ENCODE data around the gene NKX3-2. TPM values are rescaled to one million over a fixed set of nuclear protein-coding genes. Genes with fewer than 3 reads are reported as not detected.
A peak's percentile ranks its signal among the peaks of the same experiment; 100 is the strongest.

Gene NKX3-2
- total and polyA plus RNA-seq, 9 donors = 0.10 to 1.4 (median 0.22) TPM; not detected in 1

DNA sequence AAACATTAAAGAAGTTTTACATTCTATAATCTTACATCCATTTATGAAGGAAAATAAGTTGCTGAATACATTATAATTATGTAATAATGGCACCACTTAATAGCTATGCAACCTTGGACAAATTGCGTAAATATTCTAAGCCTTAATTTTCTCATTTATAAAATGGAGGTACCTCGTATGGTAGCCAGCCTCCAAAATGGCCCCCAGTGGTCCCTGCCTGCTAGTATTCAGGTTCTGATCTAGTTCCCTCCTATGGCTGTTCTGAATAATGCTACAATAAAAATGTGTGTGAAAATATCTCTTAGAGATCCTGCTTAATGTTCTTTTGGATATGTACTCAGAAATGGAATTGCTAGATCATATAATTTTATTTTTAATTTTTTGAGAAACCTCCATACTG, 11.0 kb upstream of the NKX3-2 start:
- Histone ChIP-seq H3K27ac (no peak overlapping the region), H3K9me3 (no peaks in the 10 kb centered on the region), H3K36me3 (no peaks in the 10 kb centered on the region), H3K4me3 (no peak overlapping the region), H3K4me1 (ENCODE audit: insufficient read depth) (no peaks in the 10 kb centered on the region), H3K27me3 (no peaks in the 10 kb centered on the region)
- 80 to 85% (median 80%) methylated on average over 2 of the region's 2 CpGs for WGBS, 3 donors
- intact Hi-C loops (cut with DNase I) = no loop called here
- TF ChIP-seq, protein P1, sequence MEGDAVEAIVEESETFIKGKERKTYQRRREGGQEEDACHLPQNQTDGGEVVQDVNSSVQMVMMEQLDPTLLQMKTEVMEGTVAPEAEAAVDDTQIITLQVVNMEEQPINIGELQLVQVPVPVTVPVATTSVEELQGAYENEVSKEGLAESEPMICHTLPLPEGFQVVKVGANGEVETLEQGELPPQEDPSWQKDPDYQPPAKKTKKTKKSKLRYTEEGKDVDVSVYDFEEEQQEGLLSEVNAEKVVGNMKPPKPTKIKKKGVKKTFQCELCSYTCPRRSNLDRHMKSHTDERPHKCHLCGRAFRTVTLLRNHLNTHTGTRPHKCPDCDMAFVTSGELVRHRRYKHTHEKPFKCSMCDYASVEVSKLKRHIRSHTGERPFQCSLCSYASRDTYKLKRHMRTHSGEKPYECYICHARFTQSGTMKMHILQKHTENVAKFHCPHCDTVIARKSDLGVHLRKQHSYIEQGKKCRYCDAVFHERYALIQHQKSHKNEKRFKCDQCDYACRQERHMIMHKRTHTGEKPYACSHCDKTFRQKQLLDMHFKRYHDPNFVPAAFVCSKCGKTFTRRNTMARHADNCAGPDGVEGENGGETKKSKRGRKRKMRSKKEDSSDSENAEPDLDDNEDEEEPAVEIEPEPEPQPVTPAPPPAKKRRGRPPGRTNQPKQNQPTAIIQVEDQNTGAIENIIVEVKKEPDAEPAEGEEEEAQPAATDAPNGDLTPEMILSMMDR (IDR thresholded peaks at IDR 0.05) = no peak
- no peak for TF ChIP-seq POLR2A (IDR thresholded peaks at IDR 0.05)
- no peak for TF ChIP-seq EP300 (IDR thresholded peaks at IDR 0.05)
- no peak for DNase-seq

DNA sequence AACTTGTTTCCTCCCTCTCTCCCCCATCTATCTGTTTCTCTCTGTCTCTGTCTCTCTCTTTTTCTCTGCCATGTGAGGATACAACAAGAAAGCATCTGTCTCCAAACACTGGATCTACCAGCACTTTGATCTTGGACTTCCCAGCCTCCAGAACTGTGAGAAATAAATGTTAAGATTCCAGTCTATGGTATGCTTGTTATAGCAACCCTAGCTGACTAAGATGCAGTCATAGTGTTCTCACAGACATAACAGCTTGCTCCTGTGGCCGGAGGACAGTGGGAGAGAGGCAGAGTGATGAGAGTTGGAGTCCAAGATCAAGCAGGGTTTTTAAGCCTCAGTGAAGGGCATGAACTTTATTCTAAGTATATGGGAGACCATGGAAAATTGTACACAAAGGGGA, 8.8 kb upstream of the NKX3-2 start:
- Histone ChIP-seq H3K36me3 (no peaks in the 10 kb centered on the region), H3K9me3 (no peaks in the 10 kb centered on the region), H3K4me1 (ENCODE audit: insufficient read depth) (no peaks in the 10 kb centered on the region), H3K27me3 (no peaks in the 10 kb centered on the region), H3K27ac (no peak overlapping the region), H3K4me3 (no peak overlapping the region)
- DNase-seq = no peak
- intact Hi-C loops (cut with DNase I) = no loop called here
- WGBS, 3 donors = 65 to 77% (median 65%) methylated on average over 1 of the region's 1 CpG
- TF ChIP-seq POLR2A (IDR thresholded peaks at IDR 0.05) = no peak
- TF ChIP-seq, protein P1 (IDR thresholded peaks at IDR 0.05) = no peak
- no peak for TF ChIP-seq EP300 (IDR thresholded peaks at IDR 0.05)

DNA sequence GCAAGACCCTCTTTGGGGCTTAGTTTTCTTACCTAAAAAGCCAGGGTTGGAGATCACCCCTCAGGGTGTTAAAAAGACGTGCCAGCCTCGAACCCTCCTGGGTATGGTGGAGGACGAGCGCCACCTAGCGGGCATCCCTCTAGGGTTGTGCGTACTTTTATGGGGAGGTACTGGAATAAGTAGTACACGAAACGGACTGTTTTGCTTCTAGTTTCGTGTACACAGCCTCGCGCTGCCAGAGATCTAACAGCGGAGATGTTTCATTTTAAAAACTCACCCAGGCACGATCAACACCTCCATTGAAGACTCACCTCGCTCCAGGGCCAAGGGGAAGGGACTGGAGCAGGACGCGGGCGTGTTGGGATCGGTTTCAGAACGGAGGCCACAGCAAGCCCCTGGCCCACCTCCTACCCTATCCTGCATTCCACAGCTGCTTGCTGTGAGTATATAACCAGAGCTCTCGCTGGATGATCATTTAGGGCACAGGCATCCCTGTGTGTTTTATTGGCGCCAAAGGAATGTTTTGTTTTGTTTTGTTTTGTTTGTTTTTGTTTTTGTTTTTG, 4.8 kb upstream of the NKX3-2 start:
- Histone ChIP-seq H3K36me3 (no peaks in the 10 kb centered on the region), H3K27ac (no peak overlapping the region), H3K9me3 (no peaks in the 10 kb centered on the region), H3K4me3 (peak overlapping the region; percentile 15), H3K27me3 (peaks cover 4% of the 10 kb centered on the region), H3K4me1 (ENCODE audit: insufficient read depth) (peaks cover 3% of the 10 kb centered on the region)
- intact Hi-C loops (cut with DNase I) = loop anchor here in 2 of 4 donors (5.0 to 10.0 kb wide), 2 partner anchors 694 to 697 kb away; no protein-coding TSS in a partner anchor
- 2 to 4% (median 3%) methylated on average over 21 of the region's 21 CpGs for WGBS, 3 donors
- TF ChIP-seq, protein P1 (IDR thresholded peaks at IDR 0.05) = peak; percentile 18 to 45 (median 42)
- no peak for TF ChIP-seq POLR2A (IDR thresholded peaks at IDR 0.05)
- DNase-seq = peak; percentile 61 to 82 (median 72)

DNA sequence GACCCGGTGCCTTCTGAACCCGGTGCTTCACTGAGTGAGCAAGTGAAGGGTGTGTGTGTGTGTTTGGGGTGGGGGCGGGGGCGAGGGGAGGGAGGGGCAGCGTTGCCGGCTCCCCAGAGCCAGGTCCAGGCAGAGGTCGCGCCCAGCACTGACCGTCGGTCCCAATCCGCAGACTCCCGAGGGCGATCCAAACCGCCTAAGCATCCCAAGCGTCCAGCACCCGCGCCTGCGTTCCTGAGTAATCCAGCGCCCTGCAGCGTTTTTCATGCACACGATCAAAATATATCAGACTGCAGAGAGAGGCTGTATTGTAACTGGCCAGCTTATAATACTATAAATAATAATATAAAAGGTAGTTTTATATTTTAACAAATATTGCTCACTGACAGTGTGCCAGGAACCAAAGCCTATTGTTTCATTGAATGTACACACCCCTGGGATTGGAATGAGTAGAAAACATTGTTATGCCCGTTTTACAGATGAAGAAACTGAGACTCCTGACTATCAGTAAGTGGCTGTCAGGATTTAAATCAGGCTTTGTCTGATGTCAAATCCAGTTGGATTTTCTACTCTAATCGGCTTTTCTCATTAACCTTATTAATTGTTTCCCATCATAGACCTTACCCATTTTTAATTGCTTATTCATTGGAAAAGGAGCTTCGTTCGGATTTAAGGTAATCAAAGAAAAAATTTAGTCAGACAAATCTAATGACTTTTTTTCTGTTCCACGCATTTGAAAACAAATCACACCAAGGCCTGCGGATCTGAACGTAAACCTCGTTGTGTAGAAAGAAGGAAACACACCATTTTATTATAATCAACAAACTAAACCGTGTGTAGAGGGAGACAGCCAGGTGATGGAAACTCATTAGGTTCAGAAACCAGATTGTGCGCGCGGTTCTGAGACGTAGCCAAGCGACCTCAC, 4.0 kb upstream of the NKX3-2 start:
- Histone ChIP-seq H3K9me3 (no peaks in the 10 kb centered on the region), H3K36me3 (no peaks in the 10 kb centered on the region), H3K4me3 (peak overlapping the region; percentile 30), H3K4me1 (ENCODE audit: insufficient read depth) (peaks cover 8% of the 10 kb centered on the region), H3K27me3 (peaks cover 4% of the 10 kb centered on the region), H3K27ac (no peak overlapping the region)
- 9 to 11% (median 9%) methylated on average over 32 to 35 of the region's 35 CpGs for WGBS, 3 donors
- intact Hi-C loops (cut with DNase I) = loop anchor here in 2 of 4 donors (5.0 to 10.0 kb wide), 2 partner anchors 694 to 696 kb away; no protein-coding TSS in a partner anchor
- TF ChIP-seq POLR2A (IDR thresholded peaks at IDR 0.05) = no peak
- TF ChIP-seq, protein P1 (IDR thresholded peaks at IDR 0.05) = no peak
- no peak for DNase-seq
